ENCODE measurements around the gene TLR9.
"Not testable (repeated sequence)": the region's sequence is repeated elsewhere in the genome, so short reads cannot be mapped to it uniquely, and the experiment has no call there.

Gene TLR9

DNA sequence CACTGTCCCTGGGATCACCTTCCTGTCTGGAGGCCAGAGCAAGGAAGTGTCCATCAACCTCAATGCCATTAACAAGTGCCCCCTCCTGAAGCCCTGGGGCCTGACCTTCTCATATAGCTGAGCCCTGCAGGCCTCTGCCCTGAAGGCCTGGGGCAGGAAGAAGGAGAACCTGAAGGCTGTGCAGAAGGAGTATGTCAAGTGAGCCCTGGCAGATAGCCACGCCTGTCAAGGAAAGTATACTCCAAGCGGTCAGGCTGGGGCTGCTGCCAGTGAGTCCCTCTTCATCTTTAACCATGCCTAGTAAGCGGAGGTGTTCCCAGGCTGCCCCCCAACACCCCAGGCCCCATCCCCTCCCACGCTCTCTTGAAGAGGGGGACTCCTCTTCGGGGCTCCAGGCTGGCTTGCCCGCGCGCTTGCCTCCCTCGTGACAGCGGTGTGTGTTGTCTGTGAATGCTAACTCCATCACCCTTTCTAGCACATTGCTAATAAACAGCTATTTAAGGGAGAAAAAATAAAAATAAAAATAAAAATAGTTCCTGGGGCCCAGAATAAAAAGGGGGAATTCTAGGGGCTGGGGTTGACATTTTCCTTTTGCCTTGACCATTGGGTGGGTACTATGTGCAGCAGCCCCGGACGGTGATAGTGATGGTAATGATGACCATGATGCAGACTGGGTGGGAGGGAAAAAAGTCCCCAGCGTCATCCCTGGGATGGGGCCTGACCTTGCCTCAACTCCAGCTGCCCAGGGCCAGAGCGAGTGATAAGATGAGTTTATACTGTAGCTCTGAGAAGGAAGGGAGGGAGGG, 30.8 kb downstream of the TLR9 start:
- DNase-seq (ENCODE audit: low read depth, low spot score): no peak

DNA sequence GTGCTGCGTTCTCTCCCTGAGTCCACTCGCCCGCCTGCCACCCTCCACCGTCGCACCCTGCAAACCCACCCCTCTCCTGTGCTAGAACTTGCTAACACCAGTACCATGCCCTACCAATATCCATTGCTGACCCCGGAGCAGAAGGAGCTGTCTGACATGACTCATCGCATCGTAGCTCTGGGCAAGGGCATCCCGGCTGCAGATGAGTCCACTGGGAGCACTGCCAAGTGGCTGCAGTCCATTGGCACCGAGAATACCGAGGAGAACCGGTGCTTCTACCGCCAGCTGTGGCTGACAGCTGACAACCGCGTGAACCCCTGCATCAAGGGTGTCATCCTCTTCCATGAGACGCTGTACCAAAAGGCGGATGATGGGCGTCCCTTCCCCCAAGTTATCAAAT, 32.4 kb downstream of the TLR9 start:
- no peak for DNase-seq (ENCODE audit: low read depth, low spot score)

- no peak for DNase-seq (ENCODE audit: low read depth, low spot score)
Observed at GRCh38 chr3:52191663-52192062, 33.8 kb downstream of the TLR9 start.

DNA sequence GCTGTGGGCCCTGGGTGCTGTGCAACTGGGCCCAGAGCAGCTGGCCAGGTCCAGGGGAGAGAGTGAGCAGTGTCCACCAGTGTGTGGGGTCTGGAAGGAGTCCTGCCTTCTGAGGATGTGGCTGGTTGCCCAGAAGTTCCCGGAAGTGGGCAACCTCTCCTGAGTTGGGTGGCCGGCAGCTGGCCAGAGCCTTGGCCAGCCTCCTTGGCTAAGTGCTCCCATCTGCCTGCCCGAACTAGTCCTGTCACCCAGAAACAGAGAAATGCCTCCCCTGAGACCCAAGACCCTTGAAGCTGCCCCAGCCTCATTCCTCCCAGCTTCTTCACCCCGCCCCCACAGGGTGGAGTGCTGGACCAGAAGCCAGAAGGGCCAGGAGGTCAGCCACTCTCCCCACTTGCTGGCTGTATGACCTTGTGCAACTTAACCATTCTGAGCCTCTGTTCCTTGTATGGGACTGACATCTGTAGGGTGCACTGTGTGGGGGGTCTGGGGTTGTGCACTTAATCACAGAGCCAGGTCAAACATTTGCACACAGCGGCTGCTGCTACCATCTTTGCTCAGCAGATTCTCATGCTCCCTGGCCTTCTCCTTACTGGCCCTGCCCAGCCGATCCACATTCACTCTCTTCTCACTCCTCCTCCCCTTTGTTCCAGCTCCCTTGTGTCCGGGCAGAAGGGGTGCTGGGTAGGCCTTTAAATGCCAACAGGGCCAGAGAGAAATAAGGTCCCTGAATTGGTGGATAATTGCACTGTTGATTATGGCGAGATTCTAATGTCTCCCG, 35.0 kb downstream of the TLR9 start:
- no peak for DNase-seq (ENCODE audit: low read depth, low spot score)

DNA sequence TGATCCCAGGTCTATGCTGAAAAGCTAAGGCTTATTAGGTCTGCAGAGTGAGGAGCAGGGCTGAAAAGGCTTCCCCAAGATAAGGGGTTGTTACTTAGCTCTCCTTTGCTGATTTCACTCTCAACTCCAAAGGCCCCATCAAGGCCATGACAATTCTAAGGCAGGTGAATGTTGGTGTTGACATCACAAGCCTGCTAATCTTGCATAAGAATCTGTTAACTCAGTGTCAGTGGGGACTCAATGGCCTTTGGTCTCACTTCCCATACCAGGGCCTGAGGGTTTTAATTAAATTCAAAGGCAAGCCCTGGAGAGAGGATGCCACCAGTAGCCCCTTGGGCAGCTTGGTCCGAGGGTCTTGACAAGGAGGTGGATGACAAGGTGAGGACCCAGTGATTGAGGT, 36.9 kb downstream of the TLR9 start:
- no peak for DNase-seq (ENCODE audit: low read depth, low spot score)

DNA sequence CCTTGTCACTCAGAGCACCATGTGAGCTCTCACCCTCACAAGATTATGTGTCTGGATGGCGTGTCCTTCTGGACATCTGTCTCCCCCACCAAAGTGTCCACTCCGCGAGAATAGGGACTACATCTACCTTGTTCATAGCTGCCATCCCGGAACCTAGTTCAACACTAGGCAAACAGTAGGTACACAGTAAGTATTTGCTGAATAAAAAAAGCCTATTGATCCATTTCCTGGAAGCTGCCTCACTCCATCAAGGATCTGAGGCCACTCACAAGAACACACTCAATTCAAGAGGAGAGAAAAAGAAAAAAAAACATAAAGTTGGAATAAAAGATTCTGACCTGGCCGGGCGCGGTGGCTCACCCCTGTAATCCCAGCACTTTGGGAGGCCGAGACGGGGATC, 38.7 kb downstream of the TLR9 start:
- DNase-seq (ENCODE audit: low read depth, low spot score): no peak

DNA sequence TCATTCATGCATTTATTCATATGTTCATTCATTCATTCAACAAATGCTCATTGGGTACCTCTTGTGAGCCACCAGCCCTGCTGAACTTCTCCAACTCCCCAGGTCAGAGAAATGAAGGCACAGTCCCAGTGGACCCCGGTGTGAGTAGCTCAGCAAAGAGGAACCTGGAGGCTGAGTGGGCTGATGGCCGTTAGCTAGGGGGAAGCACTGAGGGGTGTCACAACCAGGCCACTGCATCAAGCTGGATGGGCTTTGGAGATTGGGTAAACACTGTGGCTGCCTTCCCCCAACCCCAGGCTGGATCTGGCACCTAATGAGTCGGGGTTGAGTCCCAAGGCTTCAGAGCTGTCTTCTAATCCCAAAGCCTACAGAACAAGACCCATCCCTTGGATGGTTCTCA, 39.6 kb downstream of the TLR9 start:
- no peak for DNase-seq (ENCODE audit: low read depth, low spot score)

DNA sequence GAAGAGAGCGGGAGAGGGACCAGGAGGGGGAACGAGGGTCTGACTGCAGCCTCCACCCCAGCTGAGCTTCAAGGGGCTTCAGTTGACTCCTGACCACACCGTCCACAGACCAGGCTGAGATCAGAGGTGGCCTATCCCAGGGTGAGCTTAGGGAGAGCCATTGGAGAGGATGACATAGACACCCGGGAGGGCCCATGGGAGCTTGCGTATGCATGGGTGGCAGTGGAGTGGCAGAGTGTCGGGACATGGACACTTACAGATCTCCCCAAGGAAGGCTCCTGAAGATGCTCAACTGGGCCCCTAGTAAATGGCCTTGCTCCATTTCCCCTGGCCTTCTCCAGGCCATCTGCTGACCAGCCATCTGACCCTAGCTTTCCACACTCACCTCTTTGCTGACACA, 40.1 kb downstream of the TLR9 start:
- DNase-seq (ENCODE audit: low read depth, low spot score): no peak

DNA sequence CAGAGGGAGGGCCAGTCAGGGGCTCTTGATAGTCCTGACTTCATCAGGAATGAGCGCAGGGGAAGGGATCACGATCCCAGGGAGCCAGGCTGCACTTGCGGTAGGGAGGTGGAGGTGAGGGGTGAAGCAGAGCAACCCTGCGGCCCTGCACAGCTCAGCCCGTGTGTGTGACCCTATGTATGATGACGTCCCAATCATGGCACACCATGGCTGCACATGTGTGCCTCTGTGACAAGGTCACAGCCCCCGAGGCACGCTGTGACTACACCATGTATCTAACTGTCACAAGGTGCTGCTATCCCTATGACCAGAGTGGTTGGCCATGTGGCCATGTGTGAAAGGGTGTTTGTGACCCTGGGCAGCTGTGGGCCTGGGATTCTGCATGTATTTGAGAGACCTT, 40.8 kb downstream of the TLR9 start:
- DNase-seq (ENCODE audit: low read depth, low spot score): no peak

- no peak for DNase-seq (ENCODE audit: low read depth, low spot score)
Observed at GRCh38 chr3:52183786-52184445, 41.5 kb downstream of the TLR9 start.

DNA sequence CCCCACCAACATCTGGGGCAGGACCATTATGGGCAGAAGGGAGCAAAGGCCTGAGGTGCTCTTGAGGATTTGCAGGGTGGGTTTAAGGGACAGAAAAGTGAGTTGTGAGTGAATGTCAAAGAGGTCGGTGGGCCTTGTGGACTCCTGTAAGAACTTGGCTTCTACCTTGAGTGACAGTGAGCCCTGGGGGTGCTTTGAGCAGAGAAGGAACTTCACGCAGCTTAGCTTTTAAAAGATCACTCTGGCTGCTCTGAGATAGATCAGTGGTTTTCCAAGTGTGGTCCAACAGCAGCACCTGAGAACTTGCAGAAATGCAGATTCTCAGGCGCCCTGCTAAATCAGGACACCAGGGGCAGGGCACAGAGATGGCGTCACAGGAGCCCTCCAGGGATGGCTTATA, 42.8 kb downstream of the TLR9 start:
- no peak for DNase-seq (ENCODE audit: low read depth, low spot score)

DNA sequence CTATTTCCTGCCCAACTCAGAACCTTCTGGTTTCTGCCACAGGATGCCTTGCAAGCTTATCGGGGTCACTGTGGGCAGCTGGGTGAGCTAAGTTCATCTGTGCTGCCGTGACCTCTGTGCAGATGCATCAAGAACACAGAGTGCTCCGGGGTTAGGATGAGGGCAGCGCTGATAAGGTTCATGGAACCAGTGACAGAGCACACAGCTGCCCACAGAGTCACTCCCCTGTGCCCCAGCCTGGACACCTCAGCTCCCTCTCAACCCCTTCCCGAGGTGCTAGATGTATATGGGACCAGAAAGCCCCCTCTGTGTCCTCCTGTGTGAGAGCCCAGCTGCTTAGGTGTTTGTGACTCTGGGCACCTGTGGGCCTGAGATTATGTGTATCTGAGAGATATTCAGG, 43.2 kb downstream of the TLR9 start:
- DNase-seq (ENCODE audit: low read depth, low spot score): no peak

- no peak for DNase-seq (ENCODE audit: low read depth, low spot score)
Observed at GRCh38 chr3:52181543-52181942, 43.9 kb downstream of the TLR9 start.

DNA sequence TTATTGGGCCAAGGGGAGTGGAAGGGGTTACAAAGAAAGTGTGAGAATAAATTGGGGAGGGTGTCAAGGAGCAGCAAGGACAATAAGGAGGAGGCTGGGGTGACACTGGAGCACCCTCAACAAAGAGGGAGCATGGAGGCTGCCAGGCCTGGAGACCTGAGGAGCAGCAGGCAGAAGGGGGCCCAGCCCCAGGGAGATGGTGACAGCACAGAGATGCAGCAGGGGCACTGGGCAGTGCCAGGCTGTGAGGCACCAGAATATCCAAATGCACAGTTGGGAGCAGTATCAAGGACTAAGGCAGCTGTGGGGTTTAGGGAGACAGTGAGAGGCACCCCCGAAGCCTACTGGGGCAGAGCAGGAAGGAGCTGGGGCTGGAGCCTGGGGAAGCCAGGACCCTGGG, 46.9 kb downstream of the TLR9 start:
- no peak for DNase-seq (ENCODE audit: low read depth, low spot score)

GRCh38 chr3:52178126-52178525, 47.3 kb downstream of the TLR9 start:
- not testable (repeated sequence) for DNase-seq (ENCODE audit: low read depth, low spot score)

- no peak for DNase-seq (ENCODE audit: low read depth, low spot score)
Observed at GRCh38 chr3:52177701-52178042, 47.8 kb downstream of the TLR9 start.

GRCh38 chr3:52176951-52177700, 48.3 kb downstream of the TLR9 start:
- no peak for DNase-seq (ENCODE audit: low read depth, low spot score)

GRCh38 chr3:52176180-52176752, 49.2 kb downstream of the TLR9 start:
- no peak for DNase-seq (ENCODE audit: low read depth, low spot score)

GRCh38 chr3:52175416-52176179, 49.8 kb downstream of the TLR9 start:
- no peak for DNase-seq (ENCODE audit: low read depth, low spot score)

- no peak for DNase-seq (ENCODE audit: low read depth, low spot score)
Observed at GRCh38 chr3:52174896-52175295, 50.5 kb downstream of the TLR9 start.

- DNase-seq (ENCODE audit: low read depth, low spot score): no peak
Observed at GRCh38 chr3:52173101-52173500, 52.3 kb downstream of the TLR9 start.

Measured in activated CD4-positive, CD25-positive, alpha-beta regulatory T cell treated with anti-CD3 and anti-CD28 coated beads, Interleukin-2, amount 50 U/mL, for 16 hours (primary cell).